ENCODE data around the gene ZNF580.

GRCh38 chr19:55654323-55654867 lies 13.6 kb downstream of the ZNF580 start:
- no peak for TF ChIP-seq CTCF (IDR thresholded peaks at IDR 0.05)
- TF ChIP-seq ZFX (IDR thresholded peaks at IDR 0.05; ENCODE audit: borderline replicate concordance): no peak
